IMR-90 (cell line): ENCODE data around the gene FBXL7. TPM values are rescaled to one million over a fixed set of nuclear protein-coding genes. Genes with fewer than 3 reads are reported as not detected.
A peak's percentile ranks its signal among the peaks of the same experiment; 100 is the strongest.

Experiments
- ATAC-seq: fragments of 200-7000 bp; cut with Tn5 transposase; 2 replicates; pipeline ENCODE4 v1.9.1; 2020; ENCODE audit warnings: low read depth, mild to moderate bottlenecking, moderate library complexity
- BruUV-seq: library from RNA; stranded (reverse); fragments of 400-500 nt; replicated peaks from 2 replicates; lab custom pipeline; 2021; lab: Mats Ljungman, UMichigan
- CTCF ChIA-PET: fragments of 300-600 bp; formaldehyde crosslinking; extraction: SDS; loops from one replicate; lab custom pipeline; 2021; ENCODE audit warnings: antibody characterized with exemption; lab: Yijun Ruan, JAX
- POLR2A ChIA-PET: fragments of 300-600 bp; sonication (Branson Sonifier 250); formaldehyde crosslinking; loops from one replicate; lab custom pipeline; 2022; ENCODE audit warnings: antibody characterized with exemption; ENCODE audit not compliant: unreplicated experiment; lab: Charles Lee
- DNase-seq: peaks from one replicate; pipeline ENCODE4 v3.0.0; 2013
- H2AFZ ChIP-seq: replicated peaks from 2 replicates; pipeline ENCODE3; 2013; ENCODE audit warnings: low read length, mild to moderate bottlenecking; ENCODE audit not compliant: poor library complexity
- H2AK5ac ChIP-seq: 2 replicates; pipeline ENCODE4 v1.6.1; 2013; ENCODE audit warnings: low read depth, low read length, inconsistent platforms
- H2AK9ac ChIP-seq: replicated peaks from 2 replicates; pipeline ENCODE3; 2013; ENCODE audit warnings: mild to moderate bottlenecking, low read depth, low read length, moderate library complexity; ENCODE audit not compliant: poor library complexity
- H2BK120ac ChIP-seq: 2 replicates; pipeline ENCODE4 v1.6.1; 2013; ENCODE audit warnings: low read depth, low read length, inconsistent platforms
- H2BK15ac ChIP-seq: 3 replicates; pipeline ENCODE4 v1.6.1; 2013; ENCODE audit warnings: low read depth, low read length, inconsistent platforms
- H2BK20ac ChIP-seq: 2 replicates; pipeline ENCODE4 v1.6.1; 2013; ENCODE audit warnings: low read depth, mild to moderate bottlenecking, inconsistent platforms, low read length, moderate library complexity
- H2BK5ac ChIP-seq: 2 replicates; pipeline ENCODE4 v1.6.1; 2013; ENCODE audit warnings: mild to moderate bottlenecking, low read depth, low read length, inconsistent platforms; ENCODE audit not compliant: poor library complexity, severe bottlenecking
- H3K14ac ChIP-seq: replicated peaks from 2 replicates; pipeline ENCODE4 v1.6.1; 2013; ENCODE audit warnings: low read depth, low read length, inconsistent platforms
- H3K18ac ChIP-seq: 2 replicates; pipeline ENCODE4 v1.6.1; 2013; ENCODE audit warnings: low read depth, low read length, control low read depth
- H3K23ac ChIP-seq: 2 replicates; pipeline ENCODE4 v1.6.1; 2013; ENCODE audit warnings: low read depth, low read length, inconsistent platforms
- H3K27ac ChIP-seq: 2 replicates; pipeline ENCODE4 v1.5.1; 2013; ENCODE audit warnings: mild to moderate bottlenecking, control low read depth, low read length; ENCODE audit not compliant: insufficient read depth
- H3K27me3 ChIP-seq: 2 replicates; pipeline ENCODE4 v1.6.1; 2013; ENCODE audit warnings: low read length; ENCODE audit not compliant: control insufficient read depth, insufficient read depth
- H3K36me3 ChIP-seq: 2 replicates; pipeline ENCODE4 v1.6.1; 2013; ENCODE audit warnings: low read length, mixed read lengths; ENCODE audit not compliant: control insufficient read depth, insufficient read depth
- H3K4ac ChIP-seq: 2 replicates; pipeline ENCODE4 v1.6.1; 2013; ENCODE audit warnings: low read depth, low read length, inconsistent platforms
- H3K4me1 ChIP-seq: 2 replicates; pipeline ENCODE4 v1.6.1; 2013; ENCODE audit warnings: low read length, mixed read lengths; ENCODE audit not compliant: control insufficient read depth, insufficient read depth
- H3K4me2 ChIP-seq: 2 replicates; pipeline ENCODE4 v1.6.1; 2013; ENCODE audit warnings: low read depth, mild to moderate bottlenecking, control low read depth, low read length, moderate library complexity
- H3K4me3 ChIP-seq: 2 replicates; pipeline ENCODE4 v1.5.1; 2013; ENCODE audit warnings: low read depth, mild to moderate bottlenecking, control low read depth, low read length, moderate library complexity; ENCODE audit not compliant: insufficient read depth
- H3K56ac ChIP-seq: 2 replicates; pipeline ENCODE4 v1.6.1; 2013; ENCODE audit warnings: low read length, inconsistent platforms; ENCODE audit not compliant: insufficient read depth; ENCODE audit errors: extremely low read depth
- H3K79me1 ChIP-seq, 2 experiments: 2 replicates each; pipeline ENCODE4 v1.6.1; 2013; ENCODE audit warnings: low read length in 2 of 2, inconsistent platforms in 1 of 2, low read depth in 1 of 2
- H3K9ac ChIP-seq: 2 replicates; pipeline ENCODE4 v1.6.1; 2013; ENCODE audit warnings: low read depth, low read length, control low read depth
- H3K9me1 ChIP-seq: 2 replicates; pipeline ENCODE4 v1.6.1; 2013; ENCODE audit warnings: low read length, inconsistent platforms; ENCODE audit not compliant: insufficient read depth
- H3K9me3 ChIP-seq: 2 replicates; pipeline ENCODE4 v1.6.1; 2013; ENCODE audit warnings: low read length; ENCODE audit not compliant: control insufficient read depth, insufficient read depth
- H4K20me1 ChIP-seq: 2 replicates; pipeline ENCODE4 v1.6.1; 2013; ENCODE audit warnings: low read length, inconsistent platforms; ENCODE audit not compliant: insufficient read depth
- H4K5ac ChIP-seq: 2 replicates; pipeline ENCODE4 v1.6.1; 2013; ENCODE audit warnings: mild to moderate bottlenecking, low read depth, low read length, control low read depth
- H4K8ac ChIP-seq, 2 experiments: 2 replicates each; pipeline ENCODE4 v1.6.1; 2013; ENCODE audit warnings: low read depth in 2 of 2, low read length in 2 of 2, control low read depth in 1 of 2, inconsistent platforms in 1 of 2
- H4K91ac ChIP-seq: 2 replicates; pipeline ENCODE4 v1.6.1; 2013; ENCODE audit warnings: low read depth, low read length, inconsistent platforms; ENCODE audit not compliant: insufficient read depth
- MAFK ChIP-seq: IDR thresholded peaks from 2 replicates; pipeline ENCODE4 v1.6.1; 2012; ENCODE audit warnings: low read depth, low read length, improper control_type of control experiment
- RAD21 ChIP-seq: IDR thresholded peaks from 2 replicates; pipeline ENCODE4 v1.6.1; 2012; ENCODE audit warnings: low read length, improper control_type of control experiment
- WGBS, 2 experiments: methylation state at CpG; one replicate each; pipeline versions ENCODE4 v1.1.5 to v1.1.7; 2013; ENCODE audit warnings: missing lambda C conversion rate in 2 of 2; ENCODE audit not compliant: insufficient read length in 1 of 2; ENCODE audit errors: extremely low coverage in 2 of 2; 5-methylcytosine and 5-hydroxymethylcytosine counted together
- dilution Hi-C: fragments of 300-500 bp; cut with HindIII; formaldehyde crosslinking; loops from one replicate; pipeline ENCODE4 v1.14.3; 2018; ENCODE audit warnings: low sequenced_read_pairs; ENCODE audit not compliant: unreplicated experiment
- in situ Hi-C: fragments of 300-500 bp; cut with MboI; formaldehyde crosslinking; loops from 3 replicates; pipeline ENCODE4 v1.14.3; 2019; ENCODE audit warnings: low sequenced_read_pairs, inconsistent platforms, mixed read lengths
- intact Hi-C: fragments of 100-400 bp; cut with micrococcal nuclease; formaldehyde crosslinking; loops from 2 replicates; pipeline ENCODE4 v1.10.0; 2022
- polyA plus RNA-seq, 3 experiments: library from polyadenylated mRNA; depleted of rRNA; stranded (reverse); fragments of >200 nt; gene quantifications; 2 replicates each; pipeline ENCODE4 v1.2.3, GENCODE V29; 2012; ENCODE audit warnings: low replicate concordance in 1 of 3
- total RNA-seq: library from RNA; depleted of rRNA; stranded (reverse); fragments of >200 nt; gene quantifications from 2 replicates; pipeline ENCODE4 v1.2.3, GENCODE V29; 2012
- TF ChIP-seq, protein P1 (sequence below): conservative IDR thresholded peaks from 2 replicates; pipeline ENCODE4 v1.5.1; 2012; ENCODE audit warnings: mild to moderate bottlenecking, low read depth, low read length, improper control_type of control experiment
- TF ChIP-seq, protein P2 (sequence below): fragments of 150-350 bp; IDR thresholded peaks from 2 replicates; pipeline ENCODE4 v1.6.1; 2017; ENCODE audit warnings: mild to moderate bottlenecking, antibody characterized with exemption, low read length, low read depth

Gene FBXL7
- total and polyA plus RNA-seq, 2 of the 4 experiments (the other 2 are of a cell fraction) = 4.1 to 10.2 TPM

DNA sequence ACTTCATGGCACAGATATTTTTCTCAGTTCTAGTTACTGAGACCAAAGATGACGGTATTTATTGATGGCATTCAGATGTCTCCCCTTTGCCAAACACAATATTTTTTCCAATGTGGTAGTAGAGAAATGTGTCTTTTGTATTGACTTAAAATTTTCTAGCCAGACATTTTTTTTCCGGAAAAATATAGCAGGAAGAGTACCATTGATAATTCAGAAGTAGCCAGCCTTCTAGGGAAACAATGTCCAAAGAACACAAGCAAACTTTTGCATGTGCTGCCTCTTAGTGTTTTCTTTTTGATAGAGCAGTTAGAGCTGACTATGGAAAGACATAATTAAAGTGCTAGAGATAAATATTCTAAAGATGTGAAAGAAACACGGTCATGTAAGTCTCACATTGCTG lies 448.2 kb downstream of the FBXL7 start:
- Histone ChIP-seq H3K79me1 (no peaks in the 10 kb centered on the region), H4K5ac (no peak overlapping the region), H3K14ac (no peak overlapping the region), H3K36me3 (peaks cover 2% of the 10 kb centered on the region; the same call in 1 of the 2 replicates), H3K9ac (no peak overlapping the region), H3K4me3 (no peak overlapping the region), H2BK15ac (no peak overlapping the region), H3K4me2 (no peak overlapping the region), H3K23ac (no peak overlapping the region), H4K8ac (no peak overlapping the region), H2BK20ac (no peak overlapping the region), H2AFZ (no peak overlapping the region), H3K18ac (no peak overlapping the region), H3K9me3 (no peaks in the 10 kb centered on the region), H3K4me1 (peaks cover 3% of the 10 kb centered on the region; the same call in 1 of the 2 replicates), H3K27me3 (no peaks in the 10 kb centered on the region), H3K27ac (no peak overlapping the region), H2AK5ac (no peak overlapping the region), H3K9me1 (no peaks in the 10 kb centered on the region; the same call in 1 of the 2 replicates), H4K91ac (no peak overlapping the region), H4K20me1 (no peaks in the 10 kb centered on the region), H3K4ac (no peak overlapping the region), H2BK120ac (no peak overlapping the region), H3K56ac (no peak overlapping the region), H2BK5ac (no peak overlapping the region), H2AK9ac (no peak overlapping the region)
- 0 out of 2 replicates have a peak, but pooled peaks have one; percentile 32 for ATAC-seq
- intact Hi-C loops (no loop called here), in situ Hi-C loops (no loop called here), dilution Hi-C loops (no loop called here)
- 100% methylated on average over 1 of the region's 3 CpGs; no CpG with 5 or more reads in 1 of the 2 experiments for WGBS, 2 experiments
- peak; percentile 8 for DNase-seq
- TF ChIP-seq, protein P1, sequence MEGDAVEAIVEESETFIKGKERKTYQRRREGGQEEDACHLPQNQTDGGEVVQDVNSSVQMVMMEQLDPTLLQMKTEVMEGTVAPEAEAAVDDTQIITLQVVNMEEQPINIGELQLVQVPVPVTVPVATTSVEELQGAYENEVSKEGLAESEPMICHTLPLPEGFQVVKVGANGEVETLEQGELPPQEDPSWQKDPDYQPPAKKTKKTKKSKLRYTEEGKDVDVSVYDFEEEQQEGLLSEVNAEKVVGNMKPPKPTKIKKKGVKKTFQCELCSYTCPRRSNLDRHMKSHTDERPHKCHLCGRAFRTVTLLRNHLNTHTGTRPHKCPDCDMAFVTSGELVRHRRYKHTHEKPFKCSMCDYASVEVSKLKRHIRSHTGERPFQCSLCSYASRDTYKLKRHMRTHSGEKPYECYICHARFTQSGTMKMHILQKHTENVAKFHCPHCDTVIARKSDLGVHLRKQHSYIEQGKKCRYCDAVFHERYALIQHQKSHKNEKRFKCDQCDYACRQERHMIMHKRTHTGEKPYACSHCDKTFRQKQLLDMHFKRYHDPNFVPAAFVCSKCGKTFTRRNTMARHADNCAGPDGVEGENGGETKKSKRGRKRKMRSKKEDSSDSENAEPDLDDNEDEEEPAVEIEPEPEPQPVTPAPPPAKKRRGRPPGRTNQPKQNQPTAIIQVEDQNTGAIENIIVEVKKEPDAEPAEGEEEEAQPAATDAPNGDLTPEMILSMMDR = no peak; the same call in 1 of the 2 replicates
- TF ChIP-seq RAD21 (peak; percentile 25; the same call in 1 of the 2 replicates), MAFK (no peak)
- TF ChIP-seq, protein P2, sequence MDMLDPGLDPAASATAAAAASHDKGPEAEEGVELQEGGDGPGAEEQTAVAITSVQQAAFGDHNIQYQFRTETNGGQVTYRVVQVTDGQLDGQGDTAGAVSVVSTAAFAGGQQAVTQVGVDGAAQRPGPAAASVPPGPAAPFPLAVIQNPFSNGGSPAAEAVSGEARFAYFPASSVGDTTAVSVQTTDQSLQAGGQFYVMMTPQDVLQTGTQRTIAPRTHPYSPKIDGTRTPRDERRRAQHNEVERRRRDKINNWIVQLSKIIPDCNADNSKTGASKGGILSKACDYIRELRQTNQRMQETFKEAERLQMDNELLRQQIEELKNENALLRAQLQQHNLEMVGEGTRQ = no peak
- ChIA-PET CTCF (interaction anchor here (0.6 kb wide), 1 partner anchor 27 kb away, joined by 3 read pairs; no protein-coding TSS in a partner anchor), POLR2A (interaction anchor here (0.6 kb wide), 1 partner anchor 9 kb away, joined by 3 read pairs; no protein-coding TSS in a partner anchor)
- BruUV-seq = no TSS peak
